Ovary (tissue), 3 donors: ENCODE results near the gene SMU1.

Source experiments
- EP300 ChIP-seq: sonication (generic); formaldehyde crosslinking; IDR thresholded peaks from one replicate; pipeline ENCODE4 v1.6.1; 2017; ENCODE audit warnings: antibody characterized with exemption
- POLR2A ChIP-seq: fragments of 450-650 bp; IDR thresholded peaks from one replicate; pipeline ENCODE4 v1.6.1; 2017; ENCODE audit warnings: antibody characterized with exemption, mild to moderate bottlenecking, moderate library complexity
- TF ChIP-seq, protein P1 (sequence below), 3 donors: fragments of 450-650 bp in 2 of 3; fragments of 200-600 bp in 1 of 3; IDR thresholded peaks; one replicate each; pipeline versions ENCODE4 v1.5.1 to v1.8.0; 2016 to 2022; ENCODE audit warnings: antibody characterized with exemption in 3 of 3, mild to moderate bottlenecking in 1 of 3
- donor health status: DM: no; HTN: no; CAD: no.

DNA sequence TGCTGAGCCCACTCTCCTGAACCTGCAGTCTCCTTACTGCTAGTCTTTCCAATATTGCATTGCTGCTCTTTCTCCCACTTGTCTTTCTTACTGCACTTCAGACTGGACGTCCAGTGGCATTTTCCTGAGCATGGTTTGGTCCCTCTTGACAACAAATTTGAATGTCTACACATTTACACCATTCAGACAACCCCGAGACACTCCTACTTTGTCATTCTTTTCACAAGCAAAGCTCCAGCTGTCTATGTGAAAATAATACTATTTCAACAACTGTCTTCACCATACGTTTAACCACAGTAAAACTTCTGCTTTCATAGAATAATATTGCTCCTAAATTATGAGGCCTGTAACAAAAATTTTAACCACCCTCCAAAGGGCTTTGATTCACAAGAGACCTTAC lies 64.6 kb downstream of the SMU1 start:
- TF ChIP-seq, protein P1, sequence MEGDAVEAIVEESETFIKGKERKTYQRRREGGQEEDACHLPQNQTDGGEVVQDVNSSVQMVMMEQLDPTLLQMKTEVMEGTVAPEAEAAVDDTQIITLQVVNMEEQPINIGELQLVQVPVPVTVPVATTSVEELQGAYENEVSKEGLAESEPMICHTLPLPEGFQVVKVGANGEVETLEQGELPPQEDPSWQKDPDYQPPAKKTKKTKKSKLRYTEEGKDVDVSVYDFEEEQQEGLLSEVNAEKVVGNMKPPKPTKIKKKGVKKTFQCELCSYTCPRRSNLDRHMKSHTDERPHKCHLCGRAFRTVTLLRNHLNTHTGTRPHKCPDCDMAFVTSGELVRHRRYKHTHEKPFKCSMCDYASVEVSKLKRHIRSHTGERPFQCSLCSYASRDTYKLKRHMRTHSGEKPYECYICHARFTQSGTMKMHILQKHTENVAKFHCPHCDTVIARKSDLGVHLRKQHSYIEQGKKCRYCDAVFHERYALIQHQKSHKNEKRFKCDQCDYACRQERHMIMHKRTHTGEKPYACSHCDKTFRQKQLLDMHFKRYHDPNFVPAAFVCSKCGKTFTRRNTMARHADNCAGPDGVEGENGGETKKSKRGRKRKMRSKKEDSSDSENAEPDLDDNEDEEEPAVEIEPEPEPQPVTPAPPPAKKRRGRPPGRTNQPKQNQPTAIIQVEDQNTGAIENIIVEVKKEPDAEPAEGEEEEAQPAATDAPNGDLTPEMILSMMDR (IDR thresholded peaks at IDR 0.05), result no peak
- TF ChIP-seq EP300 (no peak), POLR2A (no peak)
